Stimulated activated CD4-positive, alpha-beta T cell treated with anti-CD3 and anti-CD28 coated beads, Interleukin-12 subunit alpha, Interleukin-12 subunit beta, amount 100 ng/mL, for 24 hours (primary cell): Measurements from ENCODE around the gene C14orf93.

Experiments used
- DNase-seq, 2 experiments: peaks; one replicate each; pipeline ENCODE4 v3.0.0-alpha.2; 2020; ENCODE audit warnings: low read depth in 2 of 2

C14orf93 gene

DNA sequence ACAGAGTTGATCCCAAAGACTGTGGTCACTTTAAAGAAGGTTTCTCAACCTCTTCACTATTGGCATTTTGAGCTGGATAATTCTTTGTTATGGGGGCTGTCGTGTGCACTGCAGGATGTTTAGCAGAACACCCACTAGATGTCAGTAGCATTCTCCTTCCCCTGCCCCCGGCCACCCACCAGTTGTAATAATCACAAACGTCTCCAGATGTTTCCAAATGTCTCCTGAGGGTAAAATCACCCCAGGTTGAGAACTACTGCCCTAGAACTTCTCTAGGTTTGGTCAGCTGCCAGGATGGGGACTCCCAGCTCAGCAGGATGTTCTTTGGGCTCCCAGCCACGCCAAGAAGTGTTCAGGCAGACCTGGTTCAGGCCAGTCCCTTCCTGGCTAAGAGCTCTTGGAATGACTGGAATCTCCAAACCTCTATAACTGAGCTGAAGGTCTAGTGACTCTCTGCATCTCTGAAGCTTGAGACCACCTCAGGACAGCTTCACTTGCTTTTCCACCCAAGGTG lies 15.1 kb downstream of the C14orf93 start:
- DNase-seq = no peak

DNA sequence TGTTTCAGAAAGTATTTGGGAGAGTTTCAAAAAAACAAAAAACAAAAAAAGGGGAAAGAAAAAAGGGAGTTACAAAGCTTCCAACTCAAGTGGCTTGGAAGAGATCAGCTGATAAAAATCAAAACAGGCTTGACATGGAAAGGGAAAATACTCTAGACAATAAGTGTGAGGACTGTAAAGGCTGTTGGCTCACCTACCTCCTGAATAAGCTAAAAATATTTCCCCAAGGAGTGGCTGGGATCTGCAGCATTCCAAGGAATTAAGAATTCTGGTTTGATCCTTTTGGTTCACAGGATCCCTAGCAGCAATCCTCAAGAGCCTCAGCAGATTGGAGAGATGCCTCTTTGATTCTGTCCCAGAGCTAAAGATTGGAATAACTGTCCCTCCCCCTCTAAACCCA lies 16.4 kb downstream of the C14orf93 start:
- DNase-seq = no peak

DNA sequence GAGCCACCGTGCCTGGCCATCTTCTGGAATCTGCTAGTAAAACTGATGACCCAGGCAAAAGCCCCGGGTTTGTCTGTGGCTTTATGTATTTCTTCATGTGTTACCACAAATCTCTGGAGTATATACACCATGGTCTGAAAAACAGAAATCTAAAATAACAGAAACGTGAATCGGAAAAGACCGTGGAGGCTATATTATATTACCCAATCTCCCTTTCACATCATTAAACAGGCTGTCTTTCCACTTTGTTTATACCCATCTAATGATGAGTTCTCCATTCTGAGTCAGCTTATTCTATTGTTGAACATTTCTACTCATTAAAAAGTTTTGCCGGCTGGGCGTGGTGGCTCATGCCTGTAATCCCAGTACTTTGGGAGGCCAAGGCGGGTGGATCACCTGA lies 18.1 kb downstream of the C14orf93 start:
- no peak for DNase-seq

DNA sequence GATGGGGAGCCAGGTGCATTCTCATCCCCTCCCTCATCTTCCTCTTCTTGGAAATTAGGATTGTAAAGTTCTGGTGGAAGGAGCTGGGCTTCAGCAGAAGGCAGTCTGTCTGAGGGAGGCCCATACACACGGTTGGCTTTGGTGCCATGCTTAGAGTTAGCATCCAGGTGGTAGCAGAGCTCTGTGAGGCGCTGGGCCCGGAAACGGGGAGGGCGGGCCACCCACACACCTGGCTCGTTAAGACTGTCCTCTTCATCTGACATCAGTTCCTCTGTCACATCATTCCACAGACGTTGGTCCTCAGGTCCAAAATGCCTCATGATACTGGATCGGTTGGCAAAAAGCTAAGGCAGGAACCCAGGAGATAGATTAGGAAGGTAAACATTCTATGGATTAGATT lies 22.7 kb downstream of the C14orf93 start:
- DNase-seq = no peak

- DNase-seq = peak; percentile 75 to 91
Measured at GRCh38 chr14:22986508-22987054, 23.4 kb downstream of the C14orf93 start.

DNA sequence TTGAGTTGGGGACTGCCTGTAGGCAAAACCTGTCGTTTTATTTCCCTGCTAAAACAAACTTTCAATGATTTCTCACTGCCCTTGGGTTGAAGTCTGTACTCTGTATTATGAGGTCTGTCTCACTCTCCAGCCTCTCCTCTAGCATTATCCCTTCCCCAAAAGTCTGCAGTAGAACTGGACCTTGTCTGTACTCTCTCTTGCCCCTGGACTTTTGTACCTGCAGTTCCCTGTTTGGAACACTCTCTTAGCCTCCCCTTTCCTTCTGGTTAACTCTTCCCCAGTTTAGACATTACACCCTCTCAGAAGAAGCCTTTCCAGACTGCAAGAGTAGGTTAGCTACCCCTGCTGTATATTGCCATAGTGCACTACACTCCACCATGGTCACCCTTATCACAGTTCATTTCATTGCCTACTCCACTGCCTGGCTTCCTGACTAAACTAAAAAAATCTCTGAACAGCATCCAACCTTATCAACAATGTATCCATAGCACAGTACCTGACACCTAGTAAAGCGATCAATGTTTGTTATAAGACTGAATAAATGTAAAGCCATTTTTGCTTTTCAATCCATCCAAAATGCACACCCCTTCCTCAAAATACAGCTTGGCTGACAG lies 23.9 kb downstream of the C14orf93 start:
- no peak for DNase-seq

GRCh38 chr14:22984959-22985658 lies 24.8 kb downstream of the C14orf93 start:
- DNase-seq = no peak

- peak; percentile 54 to 77 for DNase-seq
Measured at GRCh38 chr14:22982477-22983245, 27.3 kb downstream of the C14orf93 start, which contains the start of gene AJUBA. TSS of gene AJUBA (minus strand) at chr14:22982551. CDS start at chr14:22982266, 285 bp downstream.

DNA sequence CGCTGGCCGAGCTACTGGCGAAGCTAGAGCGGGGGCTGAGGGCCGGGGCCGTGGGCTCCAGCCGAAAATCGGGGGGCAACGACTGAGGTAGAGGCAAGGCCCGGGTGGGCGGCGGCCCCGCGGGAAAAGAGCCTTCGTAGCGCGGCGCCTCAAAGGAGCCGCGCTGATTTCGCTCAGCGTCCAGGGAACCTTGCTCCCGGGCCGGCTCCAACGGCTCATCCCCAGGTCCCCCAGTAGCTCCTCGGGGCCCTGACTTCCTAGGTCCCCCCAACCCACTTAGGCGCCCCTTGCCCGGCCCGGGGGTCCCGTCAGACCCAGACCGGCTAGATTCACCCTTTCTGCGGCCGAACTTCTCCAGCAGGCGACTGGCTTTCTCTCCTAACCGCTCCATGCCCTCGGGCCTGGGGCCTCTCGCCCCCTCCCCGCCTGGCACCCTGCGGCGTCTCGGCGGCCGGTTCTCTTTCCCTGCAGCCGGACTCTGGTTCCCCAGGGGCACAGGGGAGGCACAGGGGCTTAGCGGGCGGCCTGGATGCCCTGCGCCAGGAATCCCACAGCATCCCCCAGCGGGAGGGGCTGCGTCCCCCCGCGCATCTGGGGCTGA lies 28.0 kb downstream of the C14orf93 start:
- DNase-seq = no peak

- no peak for DNase-seq
Measured at GRCh38 chr14:22981090-22981875, 28.7 kb downstream of the C14orf93 start.

DNA sequence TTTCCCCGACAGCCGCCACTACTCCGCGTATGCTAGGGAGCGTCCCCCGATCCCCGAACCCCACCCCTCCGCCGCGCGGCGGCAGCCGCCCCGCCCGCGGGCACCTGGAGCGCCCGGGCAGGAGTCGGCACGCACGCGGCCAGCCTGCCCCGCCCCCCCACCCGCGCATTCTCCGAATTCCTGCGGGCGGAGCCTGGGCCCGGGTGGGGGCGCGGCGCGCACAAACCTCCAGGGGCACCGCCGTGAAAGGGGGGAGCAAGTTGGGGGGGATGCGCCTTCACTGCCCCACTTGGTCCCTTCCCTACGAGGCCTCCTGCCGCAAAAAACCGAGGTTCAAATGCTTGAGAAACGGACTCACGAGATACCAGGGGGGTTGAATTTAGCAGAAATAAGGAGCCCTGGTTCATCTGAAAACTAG lies 29.3 kb downstream of the C14orf93 start:
- DNase-seq = peak in 1 of 2 experiments; percentile 18

DNA sequence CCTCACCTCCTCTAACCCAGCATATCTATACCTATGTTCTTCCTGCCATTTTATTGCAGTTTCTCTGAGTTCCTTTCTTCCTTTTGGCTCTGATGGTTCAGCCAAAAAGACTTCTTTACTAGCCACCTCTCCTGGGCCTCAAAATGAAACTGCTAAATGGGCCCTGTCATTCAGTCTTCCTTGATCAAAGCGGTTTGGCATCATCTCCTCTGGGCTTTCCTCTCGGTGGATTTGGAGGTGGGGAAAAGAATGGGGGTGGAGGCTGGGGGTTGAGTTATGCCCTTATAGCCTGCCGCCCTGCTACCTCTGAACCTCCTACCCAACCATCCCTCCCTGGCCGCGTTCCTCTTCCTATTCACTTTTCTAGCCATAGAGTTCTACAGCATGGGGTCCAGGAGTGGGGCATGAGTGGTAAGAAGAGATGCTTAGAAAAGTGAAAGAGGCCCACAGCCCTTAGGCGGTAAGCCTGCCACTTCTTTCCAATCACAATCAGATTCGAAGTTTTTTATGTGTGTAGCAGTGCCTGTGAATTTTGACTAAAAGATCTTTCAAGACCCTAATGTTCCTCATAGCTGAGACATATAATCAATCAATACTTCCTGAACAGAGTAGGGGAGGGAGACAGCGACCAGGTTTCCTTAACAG lies 30.1 kb downstream of the C14orf93 start:
- DNase-seq = no peak

DNA sequence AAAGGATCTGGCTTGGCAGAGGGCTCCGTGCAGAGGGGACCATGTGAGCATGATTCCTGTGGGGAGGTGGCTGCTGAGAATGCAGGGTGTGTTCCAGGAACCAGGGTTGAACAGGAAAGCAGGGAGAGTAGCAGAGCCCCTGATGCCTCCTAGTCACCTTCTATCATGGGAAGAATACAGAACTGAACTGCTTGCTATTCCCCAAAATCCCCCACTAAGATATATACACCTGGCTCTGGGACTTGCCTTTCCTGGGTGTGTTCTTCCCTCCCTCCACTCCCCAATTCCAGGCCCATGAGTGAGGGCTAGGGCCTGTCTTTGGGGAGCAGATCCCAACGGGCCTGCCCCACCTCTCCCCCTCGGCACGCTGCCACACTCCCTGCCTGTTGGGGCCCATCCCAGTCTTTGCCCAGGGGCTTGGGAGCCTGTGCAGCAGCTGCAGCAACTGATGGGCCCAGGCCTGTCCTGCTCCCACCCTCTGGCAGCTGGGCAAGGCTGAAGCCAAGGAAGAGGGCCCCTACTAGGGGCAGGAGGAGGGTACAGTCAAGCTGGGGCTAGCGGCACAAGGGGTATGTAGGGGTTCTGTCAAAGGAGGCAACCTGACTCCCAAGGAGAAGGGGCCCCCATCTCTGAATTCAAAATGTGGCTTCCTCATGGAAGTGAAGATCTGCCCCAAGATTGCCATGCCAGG lies 30.8 kb downstream of the C14orf93 start:
- DNase-seq = no peak

DNA sequence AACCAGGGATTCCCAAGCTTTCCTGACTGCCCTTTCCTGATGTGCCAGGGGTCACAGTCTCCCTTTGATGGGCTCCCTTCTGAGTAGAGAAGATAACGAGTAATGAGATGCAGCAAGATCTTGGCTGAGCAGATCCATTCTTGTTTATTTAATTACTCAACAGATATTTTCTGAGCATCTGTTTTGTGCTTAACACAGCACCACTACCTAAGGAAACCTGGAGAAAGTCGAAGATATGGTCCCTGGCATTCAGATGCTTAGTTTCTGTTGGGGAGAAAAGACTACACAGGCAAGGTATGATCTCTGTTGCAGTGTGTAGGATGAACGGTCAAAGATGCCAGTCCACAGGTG lies 31.5 kb downstream of the C14orf93 start:
- no peak for DNase-seq

DNA sequence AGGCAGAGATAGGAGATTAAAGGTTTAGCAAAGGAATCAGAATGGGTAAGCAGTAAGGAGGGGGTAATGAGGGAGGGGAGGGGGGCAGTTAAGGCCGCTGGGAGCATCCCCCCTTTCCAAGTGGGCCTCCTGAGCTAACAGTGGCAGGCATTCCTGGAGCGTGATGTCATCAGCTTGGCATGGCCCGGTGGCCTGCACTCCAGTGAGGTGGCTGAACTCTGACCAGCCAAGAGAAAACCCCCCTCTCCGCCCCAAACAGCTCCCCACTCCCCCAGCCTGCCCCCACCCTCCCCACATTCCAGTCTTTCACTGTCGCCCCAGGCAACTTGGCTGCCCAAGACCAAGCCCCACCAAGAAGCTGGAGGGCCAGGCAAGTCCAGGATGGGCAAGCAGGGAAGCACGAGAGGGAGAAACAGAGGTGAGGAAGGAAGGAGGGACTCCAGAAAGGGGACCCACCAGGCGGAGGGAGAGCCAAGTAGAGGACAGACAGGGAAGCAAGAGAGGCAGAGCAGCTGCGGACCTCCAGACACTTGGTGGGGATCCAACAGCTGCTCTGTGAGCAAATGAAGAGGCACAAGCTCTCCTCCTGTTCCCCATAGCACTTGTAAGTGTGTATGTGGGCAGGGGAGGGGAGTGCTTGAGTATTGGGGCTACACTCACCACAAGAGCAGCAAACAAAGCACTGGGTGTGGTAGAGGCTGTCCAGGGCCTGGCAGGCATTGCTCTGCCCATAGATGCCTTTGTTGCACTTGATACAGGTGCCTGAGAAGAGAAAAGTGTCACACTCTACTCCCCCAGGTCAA lies 32.1 kb downstream of the C14orf93 start:
- no peak for DNase-seq

GRCh38 chr14:22977434-22977683 lies 32.6 kb downstream of the C14orf93 start:
- DNase-seq = no peak

GRCh38 chr14:22976620-22977433 lies 33.1 kb downstream of the C14orf93 start:
- no peak for DNase-seq

- no peak for DNase-seq
Measured at GRCh38 chr14:22974530-22975313, 35.2 kb downstream of the C14orf93 start.
